HFF-Myc (cell line): ENCODE results near the gene CFAP77.

Source experiments
- DNase-seq: peaks from one replicate; pipeline ENCODE4 v3.0.0-alpha.2; 2011; ENCODE audit warnings: low read depth; ENCODE audit errors: extremely low read depth
- H3K4me3 ChIP-seq: replicated peaks from 2 replicates; pipeline ENCODE4 v1.5.1; 2011; ENCODE audit warnings: low read depth, mild to moderate bottlenecking, control low read depth, low read length
- TF ChIP-seq, protein P1 (sequence below): IDR thresholded peaks from 2 replicates; pipeline ENCODE4 v1.5.1; 2012; ENCODE audit warnings: mild to moderate bottlenecking, low read depth, low read length, control low read depth; ENCODE audit errors: missing control alignments

Gene CFAP77

DNA sequence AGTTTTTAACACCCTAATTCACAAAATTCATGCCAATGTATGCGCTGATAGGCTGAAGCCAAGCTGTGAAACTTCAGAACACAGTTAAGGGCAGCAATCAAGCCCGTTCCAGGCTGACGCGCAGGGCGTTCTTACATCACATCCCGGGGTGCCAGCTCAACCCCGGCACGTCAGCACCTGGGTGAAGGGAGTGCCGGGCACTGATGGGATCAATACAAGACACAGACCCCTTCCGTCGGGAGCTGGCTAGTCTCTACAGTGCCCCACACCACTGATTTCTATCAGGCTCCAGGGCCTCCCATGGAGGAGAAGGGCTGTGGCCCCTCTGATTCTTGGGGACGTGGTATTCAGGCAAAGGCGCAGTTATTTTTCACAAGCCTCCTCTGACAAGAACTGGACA, 184.4 kb downstream of the CFAP77 start:
- no peak for DNase-seq
- TF ChIP-seq, protein P1, sequence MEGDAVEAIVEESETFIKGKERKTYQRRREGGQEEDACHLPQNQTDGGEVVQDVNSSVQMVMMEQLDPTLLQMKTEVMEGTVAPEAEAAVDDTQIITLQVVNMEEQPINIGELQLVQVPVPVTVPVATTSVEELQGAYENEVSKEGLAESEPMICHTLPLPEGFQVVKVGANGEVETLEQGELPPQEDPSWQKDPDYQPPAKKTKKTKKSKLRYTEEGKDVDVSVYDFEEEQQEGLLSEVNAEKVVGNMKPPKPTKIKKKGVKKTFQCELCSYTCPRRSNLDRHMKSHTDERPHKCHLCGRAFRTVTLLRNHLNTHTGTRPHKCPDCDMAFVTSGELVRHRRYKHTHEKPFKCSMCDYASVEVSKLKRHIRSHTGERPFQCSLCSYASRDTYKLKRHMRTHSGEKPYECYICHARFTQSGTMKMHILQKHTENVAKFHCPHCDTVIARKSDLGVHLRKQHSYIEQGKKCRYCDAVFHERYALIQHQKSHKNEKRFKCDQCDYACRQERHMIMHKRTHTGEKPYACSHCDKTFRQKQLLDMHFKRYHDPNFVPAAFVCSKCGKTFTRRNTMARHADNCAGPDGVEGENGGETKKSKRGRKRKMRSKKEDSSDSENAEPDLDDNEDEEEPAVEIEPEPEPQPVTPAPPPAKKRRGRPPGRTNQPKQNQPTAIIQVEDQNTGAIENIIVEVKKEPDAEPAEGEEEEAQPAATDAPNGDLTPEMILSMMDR: no peak
- no peak overlapping the region for H3K4me3 ChIP-seq

DNA sequence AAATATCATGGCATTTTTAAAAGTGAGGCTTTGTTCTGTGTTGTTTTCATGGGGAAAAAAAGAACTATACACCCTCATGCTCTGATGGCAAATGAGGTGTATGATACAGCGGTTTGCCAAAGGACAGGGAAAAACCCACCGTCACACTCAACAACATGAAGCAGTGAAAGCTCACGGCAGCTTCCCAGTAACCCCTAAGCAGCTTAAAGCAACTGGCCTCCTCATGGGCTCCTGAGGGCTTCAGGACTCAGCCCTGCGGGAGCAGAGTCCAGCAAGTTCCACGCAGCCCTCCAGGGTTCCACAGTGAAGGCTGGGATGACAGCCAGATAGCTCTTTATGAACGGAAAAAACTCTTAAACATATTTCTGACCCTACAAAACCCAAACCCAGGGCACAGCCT, 185.3 kb downstream of the CFAP77 start:
- DNase-seq: no peak
- TF ChIP-seq, protein P1: no peak

DNA sequence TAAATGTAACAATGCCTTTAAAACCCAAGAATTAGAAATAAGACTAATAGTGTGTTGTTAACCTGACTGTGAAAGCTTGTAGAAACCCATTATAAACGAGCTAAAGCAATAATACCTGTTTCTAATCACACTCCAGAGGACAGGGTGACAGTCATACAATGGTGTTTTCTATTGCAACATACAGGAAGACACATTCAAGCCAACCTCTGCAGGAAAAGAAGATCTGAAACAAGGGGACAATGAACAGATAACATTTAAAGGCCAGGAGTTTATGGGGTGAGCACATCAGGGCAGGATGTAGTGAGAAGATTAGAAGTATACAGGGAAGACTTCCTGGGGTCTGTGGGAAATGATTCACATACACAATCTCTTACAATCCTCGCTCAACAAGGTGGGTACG, 186.2 kb downstream of the CFAP77 start:
- TF ChIP-seq, protein P1: no peak
- no peak overlapping the region for H3K4me3 ChIP-seq
- no peak for DNase-seq

More for the DNA sequence above, 185.3 kb downstream of the CFAP77 start:
- no peak overlapping the region for H3K4me3 ChIP-seq

DNA sequence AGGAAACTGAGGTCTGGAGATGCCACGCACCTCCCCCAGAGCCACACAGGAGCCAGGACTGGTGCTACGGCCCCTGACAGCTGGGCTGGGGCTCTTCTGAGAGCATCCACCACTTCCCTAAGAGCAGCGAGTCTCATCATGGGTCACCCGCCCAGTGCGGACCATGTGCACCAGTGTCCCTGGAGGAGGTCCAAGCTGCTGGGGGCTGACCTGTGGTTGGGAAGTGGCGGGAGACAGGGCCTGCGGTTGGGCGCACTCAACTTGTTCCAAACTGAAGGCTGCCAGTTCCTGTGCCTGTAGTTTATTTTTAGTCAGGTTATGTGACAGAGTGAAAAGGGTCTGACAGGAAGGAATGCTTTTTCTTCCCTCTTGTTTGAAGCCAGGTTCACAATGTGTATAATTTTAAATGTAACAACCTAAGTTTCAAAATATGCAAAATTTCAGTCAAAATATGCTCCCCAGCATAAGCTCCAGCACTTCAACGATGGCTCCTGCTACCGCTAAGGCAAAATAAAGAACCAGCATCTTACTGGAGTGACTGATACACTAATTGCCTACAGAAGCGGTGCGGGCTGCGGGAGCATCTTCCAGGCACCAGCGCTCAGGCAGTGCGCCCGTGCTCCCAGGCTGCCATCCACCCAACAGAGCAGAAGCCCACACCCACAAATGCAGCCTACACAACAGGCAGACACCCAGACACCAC, 187.2 kb downstream of the CFAP77 start:
- no peak overlapping the region for H3K4me3 ChIP-seq
- TF ChIP-seq, protein P1: no peak
- no peak for DNase-seq

GRCh38 chr9:132600326-132600984, 190.4 kb downstream of the CFAP77 start:
- TF ChIP-seq, protein P1: no peak
- no peak overlapping the region for H3K4me3 ChIP-seq
- no peak for DNase-seq

- TF ChIP-seq, protein P1: no peak
- H3K4me3 ChIP-seq: no peak overlapping the region
- DNase-seq: no peak
These were observed 192.2 kb downstream of the CFAP77 start for GRCh38 chr9:132602207-132602606.
